Measurements from ENCODE around the gene GAN. TPM values are rescaled to one million over a fixed set of nuclear protein-coding genes. Genes with fewer than 3 reads are reported as not detected.

The GAN gene
- total RNA-seq, 1 donor from 2014 or later: 8.6 TPM

- ATAC-seq (ENCODE audit: low read depth): no peak
- Mint-ChIP-seq H3K4me1 (no peaks in the 10 kb centered on the region), H3K27ac (no peak overlapping the region), H3K4me3 (no peak overlapping the region), H3K36me3 (ENCODE audit: low read depth) (no peaks in the 10 kb centered on the region), H3K9me3 (no peaks in the 10 kb centered on the region), H3K27me3 (peaks cover 2% of the 10 kb centered on the region)
- intact Hi-C loops (cut with micrococcal nuclease): no loop called here
- ChIA-PET POLR2A (interaction anchor here (0.6 kb wide), 1 partner anchor 581 kb away, joined by 8 read pairs; no protein-coding TSS in a partner anchor), CTCF (no interaction called here)
- no peak for DNase-seq
- TF ChIP-seq, protein P1, sequence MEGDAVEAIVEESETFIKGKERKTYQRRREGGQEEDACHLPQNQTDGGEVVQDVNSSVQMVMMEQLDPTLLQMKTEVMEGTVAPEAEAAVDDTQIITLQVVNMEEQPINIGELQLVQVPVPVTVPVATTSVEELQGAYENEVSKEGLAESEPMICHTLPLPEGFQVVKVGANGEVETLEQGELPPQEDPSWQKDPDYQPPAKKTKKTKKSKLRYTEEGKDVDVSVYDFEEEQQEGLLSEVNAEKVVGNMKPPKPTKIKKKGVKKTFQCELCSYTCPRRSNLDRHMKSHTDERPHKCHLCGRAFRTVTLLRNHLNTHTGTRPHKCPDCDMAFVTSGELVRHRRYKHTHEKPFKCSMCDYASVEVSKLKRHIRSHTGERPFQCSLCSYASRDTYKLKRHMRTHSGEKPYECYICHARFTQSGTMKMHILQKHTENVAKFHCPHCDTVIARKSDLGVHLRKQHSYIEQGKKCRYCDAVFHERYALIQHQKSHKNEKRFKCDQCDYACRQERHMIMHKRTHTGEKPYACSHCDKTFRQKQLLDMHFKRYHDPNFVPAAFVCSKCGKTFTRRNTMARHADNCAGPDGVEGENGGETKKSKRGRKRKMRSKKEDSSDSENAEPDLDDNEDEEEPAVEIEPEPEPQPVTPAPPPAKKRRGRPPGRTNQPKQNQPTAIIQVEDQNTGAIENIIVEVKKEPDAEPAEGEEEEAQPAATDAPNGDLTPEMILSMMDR (IDR thresholded peaks at IDR 0.05): no peak
These were observed 41.4 kb upstream of the GAN start for GRCh38 chr16:81273223-81273950.

- H3K4me1 Mint-ChIP-seq: no peaks in the 10 kb centered on the region
- ChIA-PET CTCF (no interaction called here), POLR2A (no interaction called here)
- intact Hi-C loops (cut with micrococcal nuclease): no loop called here
- no peak overlapping the region for H3K27ac Mint-ChIP-seq
- TF ChIP-seq, protein P1 (IDR thresholded peaks at IDR 0.05): no peak
- no peaks in the 10 kb centered on the region for H3K9me3 Mint-ChIP-seq
- no peak overlapping the region for H3K4me3 Mint-ChIP-seq
- no peak for ATAC-seq (ENCODE audit: low read depth)
- H3K36me3 Mint-ChIP-seq (ENCODE audit: low read depth): no peaks in the 10 kb centered on the region
- no peak for DNase-seq
- H3K27me3 Mint-ChIP-seq: peaks cover 2% of the 10 kb centered on the region
These were observed 39.7 kb upstream of the GAN start for GRCh38 chr16:81275064-81275532.

GRCh38 chr16:81275795-81276194 is 39.0 kb upstream of the GAN start:
- DNase-seq (no peak), ATAC-seq (ENCODE audit: low read depth) (no peak)
- POLR2A ChIA-PET: no interaction called here
- TF ChIP-seq, protein P1 (IDR thresholded peaks at IDR 0.05): no peak
- Mint-ChIP-seq H3K4me3 (no peak overlapping the region), H3K27ac (no peak overlapping the region), H3K27me3 (peaks cover 2% of the 10 kb centered on the region), H3K36me3 (ENCODE audit: low read depth) (no peaks in the 10 kb centered on the region), H3K9me3 (no peaks in the 10 kb centered on the region), H3K4me1 (no peaks in the 10 kb centered on the region)
- intact Hi-C loops (cut with micrococcal nuclease): no loop called here
- CTCF ChIA-PET: no interaction called here

DNA sequence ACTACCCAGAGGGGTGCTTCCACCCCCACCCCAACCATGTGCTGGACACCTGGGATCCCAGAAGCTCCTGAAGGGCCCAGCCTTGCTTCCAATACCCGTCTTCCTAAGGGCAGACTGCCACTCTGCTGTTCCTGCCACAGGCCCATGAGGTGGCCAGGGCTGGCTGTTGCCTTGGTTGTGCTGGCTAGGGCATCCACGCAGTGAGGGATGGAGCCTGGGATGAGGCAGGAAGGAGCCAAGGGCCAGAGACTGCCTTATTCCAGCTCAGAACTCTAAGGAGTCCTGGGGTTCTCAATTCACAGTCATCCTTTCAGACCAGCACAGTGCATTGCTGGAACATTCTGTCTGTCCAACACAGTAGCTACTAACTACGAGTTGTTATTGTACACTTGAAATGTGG is 38.4 kb upstream of the GAN start:
- TF ChIP-seq, protein P1 (IDR thresholded peaks at IDR 0.05): no peak
- no peak overlapping the region for H3K27ac Mint-ChIP-seq
- H3K27me3 Mint-ChIP-seq: peaks cover 2% of the 10 kb centered on the region
- no peaks in the 10 kb centered on the region for H3K4me1 Mint-ChIP-seq
- H3K9me3 Mint-ChIP-seq: no peaks in the 10 kb centered on the region
- no peaks in the 10 kb centered on the region for H3K36me3 Mint-ChIP-seq (ENCODE audit: low read depth)
- DNase-seq: no peak
- intact Hi-C loops (cut with micrococcal nuclease): no loop called here
- H3K4me3 Mint-ChIP-seq: no peak overlapping the region
- POLR2A ChIA-PET: no interaction called here
- CTCF ChIA-PET: no interaction called here
- ATAC-seq (ENCODE audit: low read depth): no peak

DNA sequence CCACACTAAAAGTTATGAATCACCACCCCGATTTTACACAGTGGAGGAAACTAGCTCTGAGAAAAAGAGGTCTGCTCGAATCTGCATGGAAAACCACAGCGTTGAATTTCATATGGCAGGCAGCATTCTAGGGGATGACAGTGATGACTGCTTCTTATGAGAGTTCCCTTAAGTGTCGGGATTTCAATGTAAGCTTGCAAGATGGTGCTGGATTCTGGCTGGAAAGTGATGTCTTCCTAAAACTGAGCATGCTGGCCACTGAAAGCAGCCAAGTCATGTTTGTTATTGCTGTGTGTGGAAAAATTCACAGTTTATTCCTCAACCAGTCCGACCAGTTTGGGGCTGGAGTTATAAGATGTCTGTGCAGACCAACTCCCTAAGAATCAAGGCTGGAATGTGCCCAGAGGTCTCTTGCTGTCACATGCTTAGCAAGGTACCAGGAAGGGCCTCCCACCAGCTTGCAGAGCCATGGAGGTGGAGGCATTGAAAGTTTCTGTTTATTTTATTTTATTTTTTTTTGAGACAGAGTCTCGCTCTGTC is 37.2 kb upstream of the GAN start:
- no peak for ATAC-seq (ENCODE audit: low read depth)
- H3K4me1 Mint-ChIP-seq: no peaks in the 10 kb centered on the region
- H3K9me3 Mint-ChIP-seq: no peaks in the 10 kb centered on the region
- H3K27ac Mint-ChIP-seq: no peak overlapping the region
- ChIA-PET POLR2A (no interaction called here), CTCF (no interaction called here)
- TF ChIP-seq, protein P1 (IDR thresholded peaks at IDR 0.05): no peak
- peaks cover 2% of the 10 kb centered on the region for H3K27me3 Mint-ChIP-seq
- no peak overlapping the region for H3K4me3 Mint-ChIP-seq
- DNase-seq: no peak
- intact Hi-C loops (cut with micrococcal nuclease): no loop called here
- H3K36me3 Mint-ChIP-seq (ENCODE audit: low read depth): no peaks in the 10 kb centered on the region
